ENCODE results near the gene SERPIND1. TPM values are rescaled to one million over a fixed set of nuclear protein-coding genes. Genes with fewer than 3 reads are reported as not detected.

The SERPIND1 gene
- total RNA-seq, 1 donor, result 0.09 TPM

DNA sequence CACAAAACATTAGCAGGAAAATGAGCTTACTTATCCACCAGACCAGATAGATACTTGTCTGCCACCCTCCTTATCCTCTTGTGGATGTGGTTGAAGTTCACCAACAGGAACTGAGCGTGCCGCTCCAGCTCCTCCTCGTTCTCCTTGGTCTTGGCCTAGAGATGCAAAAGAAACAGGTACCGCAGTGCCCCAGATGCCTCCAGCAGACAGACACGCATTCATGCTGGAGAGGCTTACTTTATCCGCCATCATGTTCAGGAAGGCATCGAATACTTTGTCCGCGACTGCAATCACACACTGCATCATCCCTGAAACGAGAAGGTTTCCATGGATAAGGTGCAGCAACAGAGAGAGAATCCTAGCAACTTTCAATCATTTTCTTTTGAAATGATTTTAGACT, 21.0 kb upstream of the SERPIND1 start:
- TF ChIP-seq, protein P1, sequence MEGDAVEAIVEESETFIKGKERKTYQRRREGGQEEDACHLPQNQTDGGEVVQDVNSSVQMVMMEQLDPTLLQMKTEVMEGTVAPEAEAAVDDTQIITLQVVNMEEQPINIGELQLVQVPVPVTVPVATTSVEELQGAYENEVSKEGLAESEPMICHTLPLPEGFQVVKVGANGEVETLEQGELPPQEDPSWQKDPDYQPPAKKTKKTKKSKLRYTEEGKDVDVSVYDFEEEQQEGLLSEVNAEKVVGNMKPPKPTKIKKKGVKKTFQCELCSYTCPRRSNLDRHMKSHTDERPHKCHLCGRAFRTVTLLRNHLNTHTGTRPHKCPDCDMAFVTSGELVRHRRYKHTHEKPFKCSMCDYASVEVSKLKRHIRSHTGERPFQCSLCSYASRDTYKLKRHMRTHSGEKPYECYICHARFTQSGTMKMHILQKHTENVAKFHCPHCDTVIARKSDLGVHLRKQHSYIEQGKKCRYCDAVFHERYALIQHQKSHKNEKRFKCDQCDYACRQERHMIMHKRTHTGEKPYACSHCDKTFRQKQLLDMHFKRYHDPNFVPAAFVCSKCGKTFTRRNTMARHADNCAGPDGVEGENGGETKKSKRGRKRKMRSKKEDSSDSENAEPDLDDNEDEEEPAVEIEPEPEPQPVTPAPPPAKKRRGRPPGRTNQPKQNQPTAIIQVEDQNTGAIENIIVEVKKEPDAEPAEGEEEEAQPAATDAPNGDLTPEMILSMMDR (IDR thresholded peaks at IDR 0.05; ENCODE audit: insufficient read depth, low read length), result no peak
- no peak overlapping the region for H3K4me3 ChIP-seq (ENCODE audit: low read depth, low read length)
- DNase-seq (ENCODE audit: low read depth), result no peak

DNA sequence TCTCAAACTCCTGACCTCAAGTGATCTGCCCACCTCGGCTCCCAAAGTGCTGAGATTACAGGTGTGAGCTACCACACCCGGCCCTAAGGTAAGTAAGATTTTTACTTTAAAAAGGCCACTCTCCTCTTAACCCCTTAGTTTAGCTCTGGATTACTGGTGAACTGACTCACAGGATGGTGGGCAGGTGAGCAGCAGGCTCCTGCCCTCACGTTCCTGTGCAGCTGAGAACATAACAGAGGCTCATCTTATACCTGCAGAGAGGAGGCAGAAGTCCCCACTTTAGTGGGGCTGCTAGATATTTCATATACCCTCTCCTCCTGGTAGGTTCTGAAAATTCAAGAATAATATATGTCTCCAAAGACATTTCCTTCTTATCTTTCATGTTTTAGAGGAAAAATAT, 17.1 kb upstream of the SERPIND1 start:
- no peak overlapping the region for H3K4me3 ChIP-seq (ENCODE audit: low read depth, low read length)
- TF ChIP-seq, protein P1 (IDR thresholded peaks at IDR 0.05; ENCODE audit: insufficient read depth, low read length), result no peak
- no peak for DNase-seq (ENCODE audit: low read depth)

DNA sequence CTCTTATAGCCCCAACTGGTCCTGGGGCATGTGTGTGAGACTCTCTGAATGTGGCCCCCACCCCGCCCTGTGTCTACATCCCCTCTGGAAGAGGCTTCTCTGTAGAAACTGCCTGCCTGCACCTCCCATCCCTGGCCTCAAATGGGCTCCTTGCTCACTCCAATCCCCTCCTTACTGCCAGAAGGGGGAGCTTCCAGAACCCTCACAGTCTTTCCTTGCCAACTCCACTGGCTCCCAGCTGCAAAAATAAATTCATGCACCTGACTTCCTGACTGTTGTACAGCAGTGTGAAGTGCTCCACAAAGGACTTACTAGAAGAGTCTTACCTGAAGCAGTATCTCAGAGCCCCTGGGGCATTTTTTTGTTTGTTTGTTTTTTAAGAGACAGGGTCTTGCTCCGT, 15.2 kb upstream of the SERPIND1 start:
- DNase-seq (ENCODE audit: low read depth), result no peak
- TF ChIP-seq, protein P1 (IDR thresholded peaks at IDR 0.05; ENCODE audit: insufficient read depth, low read length), result no peak
- no peak overlapping the region for H3K4me3 ChIP-seq (ENCODE audit: low read depth, low read length)

DNA sequence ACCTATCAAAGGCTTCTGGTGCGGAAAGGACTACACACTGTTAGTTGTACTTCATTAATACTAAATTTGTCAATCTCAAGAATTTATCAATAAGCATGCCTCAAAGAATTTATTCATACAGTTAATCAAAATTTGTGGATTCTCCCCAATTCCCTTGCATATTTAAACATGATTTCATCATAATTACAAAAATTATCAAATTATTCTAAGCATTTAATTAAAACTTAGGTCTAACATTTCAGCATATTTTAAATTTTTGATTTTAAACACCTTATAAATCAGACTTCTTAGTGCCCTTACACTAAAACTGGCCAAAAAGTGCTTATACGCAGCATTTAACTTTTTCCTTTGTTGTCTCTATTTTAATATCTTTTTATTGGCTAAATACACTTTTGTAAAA, 13.8 kb upstream of the SERPIND1 start:
- TF ChIP-seq, protein P1 (IDR thresholded peaks at IDR 0.05; ENCODE audit: insufficient read depth, low read length), result no peak
- DNase-seq (ENCODE audit: low read depth), result no peak
- H3K4me3 ChIP-seq (ENCODE audit: low read depth, low read length), result no peak overlapping the region

DNA sequence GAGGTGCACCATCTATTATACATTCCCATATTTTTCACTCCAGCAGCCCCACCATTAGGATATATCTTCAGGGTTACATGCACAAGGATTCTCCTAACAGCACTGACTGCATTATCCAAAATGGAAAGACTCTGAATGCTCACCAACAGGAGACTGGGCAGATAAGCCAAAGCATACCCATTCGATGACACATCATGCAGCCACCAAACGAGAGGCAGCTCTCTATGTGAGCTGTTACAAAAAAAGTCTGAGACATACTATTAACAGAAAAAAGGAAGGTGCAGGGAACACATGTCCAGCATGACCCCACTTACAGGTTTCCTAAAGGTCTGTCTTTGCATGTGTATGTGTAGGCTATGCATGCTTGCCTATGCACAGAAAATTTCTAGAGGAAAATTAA, 12.4 kb upstream of the SERPIND1 start:
- DNase-seq (ENCODE audit: low read depth), result peak; percentile 25
- TF ChIP-seq, protein P1 (IDR thresholded peaks at IDR 0.05; ENCODE audit: insufficient read depth, low read length), result no peak
- H3K4me3 ChIP-seq (ENCODE audit: low read depth, low read length), result no peak overlapping the region

DNA sequence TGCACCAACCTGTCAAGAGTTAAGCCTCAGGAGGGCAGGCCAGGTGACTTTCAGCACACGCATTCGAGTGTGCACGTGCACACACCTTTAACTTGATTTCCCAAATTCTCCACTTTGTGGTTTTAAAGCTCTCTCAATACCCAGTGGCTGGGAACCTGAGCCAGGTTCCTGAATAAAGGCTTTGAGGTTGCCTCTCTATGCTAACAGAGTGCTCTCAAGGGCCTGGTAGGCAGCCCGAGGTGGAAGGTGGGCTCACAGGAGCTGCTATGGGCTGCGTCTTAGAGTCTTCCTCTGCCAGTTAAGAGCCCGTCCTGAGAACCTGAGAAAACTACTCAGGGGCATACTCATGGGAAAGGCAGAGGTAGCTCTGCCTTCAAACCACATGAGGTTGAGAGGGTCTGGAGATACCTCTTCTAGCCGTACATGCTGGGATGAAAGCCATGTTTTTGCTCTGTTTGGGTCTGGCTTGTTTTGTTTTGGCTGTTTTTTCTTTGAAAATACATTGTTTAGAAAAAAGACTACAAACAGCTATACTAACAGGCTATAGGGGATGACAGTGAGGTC, 11.6 kb upstream of the SERPIND1 start:
- DNase-seq (ENCODE audit: low read depth), result no peak
- no peak overlapping the region for H3K4me3 ChIP-seq (ENCODE audit: low read depth, low read length)
- TF ChIP-seq, protein P1 (IDR thresholded peaks at IDR 0.05; ENCODE audit: insufficient read depth, low read length), result no peak
